Vagina (tissue), 2 donors: Measurements from ENCODE around the gene CAPZA1.

Experiments used
- POLR2A ChIP-seq, 2 donors: fragments of 450-650 bp; IDR thresholded peaks; one replicate each; pipeline ENCODE4 v1.6.1; 2017; ENCODE audit warnings: antibody characterized with exemption in 2 of 2, mild to moderate bottlenecking in 2 of 2, moderate library complexity in 2 of 2
- POLR2AphosphoS5 ChIP-seq, 2 donors: sonication (generic); formaldehyde crosslinking; IDR thresholded peaks; one replicate each; pipeline ENCODE4 v1.9.0; 2017; ENCODE audit warnings: antibody characterized with exemption in 2 of 2, mild to moderate bottlenecking in 2 of 2, low read depth in 1 of 2; ENCODE audit not compliant: insufficient read depth in 1 of 2
- TF ChIP-seq, protein P1 (sequence below), 3 experiments: fragments of 450-650 bp in 2 of 3; fragments of 200-600 bp in 1 of 3; sonication (generic) in 1 of 3; IDR thresholded peaks; one replicate each; pipeline ENCODE4 v1.5.1; 2017 to 2019; ENCODE audit warnings: antibody characterized with exemption in 3 of 3, mild to moderate bottlenecking in 2 of 3, moderate library complexity in 2 of 3

DNA sequence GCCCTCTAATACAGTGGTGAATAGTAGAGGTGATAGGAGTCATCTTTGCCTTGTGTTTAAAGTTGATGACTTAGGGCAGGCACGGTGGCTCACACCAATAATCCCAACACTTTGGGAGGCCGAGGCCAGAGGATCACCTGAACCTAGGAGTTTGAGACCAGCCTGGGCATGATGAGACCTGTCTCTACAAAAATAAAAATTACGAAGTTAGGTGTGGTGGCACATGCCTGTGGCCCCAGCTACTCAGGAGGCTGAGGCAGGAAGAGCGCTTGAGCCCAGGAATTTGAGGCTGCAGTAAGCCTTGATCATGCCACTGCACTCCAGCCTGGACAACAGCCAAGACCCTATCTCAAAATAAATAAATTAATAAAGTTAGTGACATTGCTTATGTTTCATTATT, 26.6 kb downstream of the CAPZA1 start:
- TF ChIP-seq, protein P1, sequence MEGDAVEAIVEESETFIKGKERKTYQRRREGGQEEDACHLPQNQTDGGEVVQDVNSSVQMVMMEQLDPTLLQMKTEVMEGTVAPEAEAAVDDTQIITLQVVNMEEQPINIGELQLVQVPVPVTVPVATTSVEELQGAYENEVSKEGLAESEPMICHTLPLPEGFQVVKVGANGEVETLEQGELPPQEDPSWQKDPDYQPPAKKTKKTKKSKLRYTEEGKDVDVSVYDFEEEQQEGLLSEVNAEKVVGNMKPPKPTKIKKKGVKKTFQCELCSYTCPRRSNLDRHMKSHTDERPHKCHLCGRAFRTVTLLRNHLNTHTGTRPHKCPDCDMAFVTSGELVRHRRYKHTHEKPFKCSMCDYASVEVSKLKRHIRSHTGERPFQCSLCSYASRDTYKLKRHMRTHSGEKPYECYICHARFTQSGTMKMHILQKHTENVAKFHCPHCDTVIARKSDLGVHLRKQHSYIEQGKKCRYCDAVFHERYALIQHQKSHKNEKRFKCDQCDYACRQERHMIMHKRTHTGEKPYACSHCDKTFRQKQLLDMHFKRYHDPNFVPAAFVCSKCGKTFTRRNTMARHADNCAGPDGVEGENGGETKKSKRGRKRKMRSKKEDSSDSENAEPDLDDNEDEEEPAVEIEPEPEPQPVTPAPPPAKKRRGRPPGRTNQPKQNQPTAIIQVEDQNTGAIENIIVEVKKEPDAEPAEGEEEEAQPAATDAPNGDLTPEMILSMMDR (IDR thresholded peaks at IDR 0.05): no peak
- no peak for TF ChIP-seq POLR2A (IDR thresholded peaks at IDR 0.05)
- no peak for TF ChIP-seq POLR2AphosphoS5 (IDR thresholded peaks at IDR 0.05; ENCODE audit: insufficient read depth in 1 of 2, low read depth in 1 of 2)
